CD4-positive, alpha-beta T cell treated with Interleukin-6 for 4 hours (primary cell): ENCODE results near the gene RNF126.
"Not testable (repeated sequence)": the region's sequence is repeated elsewhere in the genome, so short reads cannot be mapped to it uniquely, and the experiment has no call there.

ENCODE experiments used
- DNase-seq: peaks from one replicate; pipeline ENCODE4 v3.0.0-alpha.2; 2020; ENCODE audit warnings: mixed read lengths

Gene RNF126

DNA sequence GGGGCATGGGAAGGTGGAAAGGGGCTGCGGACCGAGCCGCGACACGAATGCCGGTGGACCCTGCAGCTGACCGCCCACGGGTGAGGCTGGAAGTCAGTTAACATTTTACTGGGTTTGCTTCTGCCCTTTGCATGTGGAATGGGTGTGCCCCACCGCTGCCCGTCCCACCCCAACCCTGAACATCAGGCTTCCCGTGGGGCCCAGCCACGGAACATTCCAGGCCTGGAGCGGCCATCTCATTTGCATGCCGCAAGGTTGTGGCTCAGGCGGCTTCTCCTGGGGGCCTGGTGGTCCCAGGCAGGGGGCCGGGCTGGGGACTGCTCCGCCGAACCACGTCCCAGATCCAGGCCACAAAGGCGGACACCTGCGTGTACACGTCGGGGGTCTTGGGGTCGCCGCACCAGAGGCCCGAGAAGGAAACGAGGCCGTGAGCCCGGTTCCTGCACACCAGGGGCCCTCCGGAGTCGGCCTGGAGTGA is 22.5 kb upstream of the RNF126 start:
- DNase-seq = no peak

- DNase-seq = no peak
Measured at GRCh38 chr19:682678-683320, 19.8 kb upstream of the RNF126 start.

DNA sequence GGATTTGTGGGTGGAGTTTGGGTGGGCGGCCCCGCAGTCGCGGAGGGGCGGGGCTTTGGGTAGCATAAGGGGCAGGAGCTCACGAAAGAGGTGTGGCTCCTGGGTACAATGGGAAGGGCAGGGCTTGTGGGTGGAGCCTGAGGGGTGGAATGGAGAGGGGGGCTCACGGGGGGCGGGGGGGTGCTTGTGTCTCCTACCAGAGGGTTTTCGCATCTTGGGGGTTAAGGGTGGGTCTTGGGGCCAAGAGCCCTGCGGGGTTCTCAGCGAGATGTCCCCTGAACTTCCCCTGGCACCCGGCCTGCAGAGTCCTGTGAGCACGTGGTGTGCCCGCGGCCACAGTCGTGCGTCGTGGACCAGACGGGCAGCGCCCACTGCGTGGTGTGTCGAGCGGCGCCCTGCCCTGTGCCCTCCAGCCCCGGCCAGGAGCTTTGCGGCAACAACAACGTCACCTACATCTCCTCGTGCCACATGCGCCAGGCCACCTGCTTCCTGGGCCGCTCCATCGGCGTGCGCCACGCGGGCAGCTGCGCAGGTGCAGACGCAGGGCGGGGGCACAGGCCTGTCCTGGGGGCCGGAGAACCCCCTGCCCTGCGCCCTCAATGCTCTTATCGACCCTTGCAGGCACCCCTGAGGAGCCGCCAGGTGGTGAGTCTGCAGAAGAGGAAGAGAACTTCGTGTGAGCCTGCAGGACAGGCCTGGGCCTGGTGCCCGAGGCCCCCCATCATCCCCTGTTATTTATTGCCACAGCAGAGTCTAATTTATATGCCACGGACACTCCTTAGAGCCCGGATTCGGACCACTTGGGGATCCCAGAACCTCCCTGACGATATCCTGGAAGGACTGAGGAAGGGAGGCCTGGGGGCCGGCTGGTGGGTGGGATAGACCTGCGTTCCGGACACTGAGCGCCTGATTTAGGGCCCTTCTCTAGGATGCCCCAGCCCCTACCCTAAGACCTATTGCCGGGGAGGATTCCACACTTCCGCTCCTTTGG is 18.3 kb upstream of the RNF126 start:
- peak; percentile 88 for DNase-seq

GRCh38 chr19:680287-681028 is 17.4 kb upstream of the RNF126 start:
- DNase-seq = peak; percentile 100

GRCh38 chr19:679418-680286 is 16.6 kb upstream of the RNF126 start:
- peak; percentile 46 for DNase-seq

DNA sequence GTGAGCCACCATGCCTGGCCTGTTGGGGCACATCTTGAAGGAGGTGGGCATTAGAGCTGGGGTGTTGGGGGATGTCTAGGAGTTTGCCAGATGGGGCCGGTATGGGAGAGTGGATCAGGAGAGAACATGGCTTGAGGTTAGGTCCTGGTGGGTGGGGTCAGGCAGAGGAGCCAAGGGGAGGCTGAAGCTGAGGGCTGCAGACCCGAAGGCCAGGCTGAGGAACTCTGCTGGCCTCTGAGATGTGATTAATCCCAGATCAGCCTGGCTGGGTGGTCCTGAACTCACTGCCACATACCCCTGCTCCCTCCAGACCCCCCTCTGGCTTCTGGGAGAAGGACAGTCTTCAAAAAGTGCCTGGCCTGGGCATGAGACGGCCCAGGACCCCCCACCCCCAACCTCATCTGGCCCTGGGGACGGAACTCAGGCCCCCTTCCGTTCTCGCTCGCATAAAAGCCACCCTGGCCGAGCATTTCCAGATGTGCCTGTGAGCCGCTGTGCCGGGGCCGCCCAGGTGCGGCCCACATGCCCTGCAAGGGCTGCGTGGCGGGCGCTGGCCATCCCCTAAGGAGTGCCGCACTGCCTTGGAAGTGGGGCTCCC is 15.9 kb upstream of the RNF126 start:
- DNase-seq = no peak

- DNase-seq = no peak
Measured at GRCh38 chr19:677601-678436, 14.8 kb upstream of the RNF126 start.

GRCh38 chr19:677201-677600 is 14.2 kb upstream of the RNF126 start:
- no peak for DNase-seq

- DNase-seq = no peak
Measured at GRCh38 chr19:676339-677105, 13.5 kb upstream of the RNF126 start, which contains the start of gene FSTL3. Gene FSTL3, plus strand, starts transcription at chr19:676392. Its CDS starts 32 bp downstream, at chr19:676424.

GRCh38 chr19:676007-676338 is 13.0 kb upstream of the RNF126 start:
- no peak for DNase-seq

GRCh38 chr19:674282-675151 is 11.5 kb upstream of the RNF126 start:
- no peak for DNase-seq

- no peak for DNase-seq
Measured at GRCh38 chr19:670609-671075, 7.6 kb upstream of the RNF126 start.

DNA sequence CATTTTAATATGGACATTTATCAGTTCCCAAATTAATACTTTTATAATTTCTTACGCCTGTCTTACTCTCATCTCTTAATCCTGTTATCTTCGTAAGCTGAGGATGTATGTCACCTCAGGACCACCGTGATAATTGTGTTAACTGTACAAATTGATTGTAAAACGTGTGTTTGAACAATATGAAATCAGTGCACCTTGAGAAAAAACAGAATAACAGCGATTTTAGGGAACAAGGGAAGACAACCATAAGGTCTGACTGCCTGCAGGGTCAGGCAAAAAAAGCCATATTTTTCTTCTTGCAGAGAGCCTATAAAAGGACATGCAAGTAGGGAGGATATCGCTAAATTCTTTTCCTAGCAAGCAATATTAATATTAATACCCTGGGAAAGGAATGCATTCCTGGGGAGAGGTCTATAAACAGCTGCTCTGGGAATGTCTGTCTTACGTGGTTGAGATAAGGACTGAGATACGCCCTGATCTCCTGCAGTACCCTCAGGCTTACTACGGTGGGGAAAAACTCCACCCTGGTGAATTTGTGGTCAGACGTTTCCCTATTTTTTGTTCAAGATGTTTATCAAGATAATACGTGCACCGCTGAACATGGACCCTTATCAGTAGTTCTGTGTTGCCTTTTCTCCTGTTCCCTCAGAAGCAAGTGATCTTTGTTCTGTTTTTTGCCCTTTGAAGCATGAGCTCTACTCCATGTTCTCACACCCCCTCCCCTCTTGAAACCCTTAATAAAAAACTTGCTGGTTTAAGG is 5.8 kb upstream of the RNF126 start:
- DNase-seq = not testable (repeated sequence)

DNA sequence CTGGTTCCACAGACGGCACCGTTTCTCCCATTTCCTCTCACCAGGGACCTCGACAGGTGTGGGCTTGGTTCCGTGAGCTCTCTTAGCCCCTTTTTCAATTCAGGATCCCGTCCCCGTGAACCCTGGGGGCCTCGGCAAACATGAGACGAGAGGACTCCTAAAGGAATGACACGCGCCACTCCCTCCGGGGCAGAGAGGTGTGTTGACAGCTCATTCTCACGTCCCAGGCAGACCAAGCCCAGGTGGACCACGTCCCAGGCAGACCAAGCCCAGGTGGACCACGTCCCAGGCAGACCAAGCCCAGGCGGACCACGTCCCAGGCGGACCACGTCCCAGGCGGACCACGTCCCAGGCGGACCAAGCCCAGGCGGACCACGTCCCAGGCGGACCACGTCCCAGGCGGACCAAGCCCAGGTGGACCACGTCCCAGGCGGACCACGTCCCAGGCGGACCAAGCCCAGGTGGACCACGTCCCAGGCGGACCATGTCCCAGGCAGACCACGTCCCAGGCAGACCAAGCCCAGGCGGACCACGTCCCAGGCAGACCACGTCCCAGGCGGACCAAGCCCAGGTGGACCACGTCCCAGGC is 4.1 kb upstream of the RNF126 start:
- not testable (repeated sequence) for DNase-seq

DNA sequence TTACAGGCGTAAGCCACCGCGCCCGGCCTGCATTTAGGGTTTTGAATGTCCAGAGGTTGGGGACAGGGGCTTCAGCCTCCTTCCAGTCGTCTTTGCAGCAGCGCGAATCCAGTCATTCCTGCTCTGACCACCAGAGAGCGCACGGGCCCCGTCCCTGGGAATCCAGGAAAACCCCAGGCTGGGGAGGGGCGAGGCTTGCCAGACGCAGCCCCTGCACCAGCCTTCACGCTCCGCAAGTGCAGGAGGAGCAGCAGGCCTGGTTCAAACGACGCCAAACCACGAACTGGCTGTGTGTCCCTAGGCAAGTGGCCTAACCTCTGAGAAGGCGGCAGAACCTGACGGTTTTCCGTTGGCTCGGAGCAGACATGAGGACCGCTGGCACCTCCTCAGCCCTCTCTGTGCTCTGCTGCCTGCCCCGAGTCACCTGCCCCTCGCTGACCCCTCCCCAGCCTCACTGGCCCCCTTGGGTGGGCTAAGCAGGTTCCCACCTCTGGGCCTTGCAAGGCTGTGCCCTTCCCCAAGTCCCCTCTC is 2.0 kb upstream of the RNF126 start:
- peak; percentile 86 for DNase-seq

DNA sequence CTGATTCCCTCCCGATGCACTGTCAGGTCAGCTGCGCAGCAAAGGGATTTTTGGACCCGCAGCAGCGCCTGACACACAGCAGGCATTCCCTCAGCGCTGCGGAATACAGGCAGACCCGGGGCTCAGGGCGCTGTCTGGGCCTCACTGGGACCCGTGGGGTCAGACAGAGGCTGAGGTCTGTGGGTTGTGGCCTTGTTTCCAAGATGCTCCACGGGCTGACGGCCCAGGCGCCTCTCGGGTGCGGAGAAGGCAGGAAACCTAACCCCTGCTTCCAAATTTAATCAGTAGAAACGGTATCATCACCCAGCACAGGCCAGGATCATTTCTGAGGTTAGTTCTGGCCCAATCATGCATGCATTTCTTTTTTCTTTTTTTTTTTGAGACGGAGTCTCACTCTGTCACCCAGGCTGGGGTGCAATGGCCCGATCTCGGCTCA is 686 bp upstream of the RNF126 start:
- DNase-seq = no peak
